NB4 (cell line): ENCODE measurements around the gene PGR.

Experiments used
- MYC ChIP-seq: IDR thresholded peaks from 2 replicates; pipeline ENCODE4 v1.6.1; 2011; ENCODE audit warnings: low read depth, low read length
- POLR2A ChIP-seq: IDR thresholded peaks from 2 replicates; pipeline ENCODE4 v1.6.1; 2011; ENCODE audit warnings: mild to moderate bottlenecking; ENCODE audit not compliant: insufficient read length; ENCODE audit errors: extremely low read depth
- TF ChIP-seq, protein P1 (sequence below): IDR thresholded peaks from one replicate; pipeline ENCODE4 v1.5.1; 2012; ENCODE audit warnings: low read depth, low read length

DNA sequence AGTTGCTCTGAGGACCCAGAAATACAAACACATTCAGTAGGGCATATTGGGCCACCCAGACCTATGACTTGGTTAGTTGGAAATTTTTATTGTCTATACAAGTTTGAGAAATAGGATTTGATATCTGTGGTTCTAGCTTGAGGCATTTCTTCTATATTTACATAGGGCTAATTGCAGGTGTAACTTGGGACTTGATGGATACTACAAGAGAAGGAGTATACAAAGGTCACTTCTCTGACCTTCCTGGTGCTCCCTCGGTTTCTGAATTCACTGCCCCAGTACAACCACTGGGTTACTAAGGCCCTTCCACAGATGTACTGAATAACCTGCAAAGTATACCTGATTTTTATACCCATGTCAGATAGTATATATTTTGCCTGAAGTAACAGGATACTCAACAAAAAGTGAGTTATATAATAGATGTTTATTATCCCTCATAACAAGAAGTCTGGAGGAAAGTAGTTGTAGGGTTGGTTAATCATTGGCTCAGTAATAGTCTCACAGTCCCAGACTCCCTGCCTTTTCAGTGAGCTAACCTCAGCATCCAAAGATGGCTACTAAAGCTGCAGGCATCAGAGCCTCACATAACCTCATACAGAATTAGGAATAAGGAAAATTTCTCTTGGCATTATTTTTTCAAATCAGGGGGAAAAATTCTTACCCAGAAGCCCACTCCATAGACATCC, 8.8 kb upstream of the PGR start:
- TF ChIP-seq, protein P1, sequence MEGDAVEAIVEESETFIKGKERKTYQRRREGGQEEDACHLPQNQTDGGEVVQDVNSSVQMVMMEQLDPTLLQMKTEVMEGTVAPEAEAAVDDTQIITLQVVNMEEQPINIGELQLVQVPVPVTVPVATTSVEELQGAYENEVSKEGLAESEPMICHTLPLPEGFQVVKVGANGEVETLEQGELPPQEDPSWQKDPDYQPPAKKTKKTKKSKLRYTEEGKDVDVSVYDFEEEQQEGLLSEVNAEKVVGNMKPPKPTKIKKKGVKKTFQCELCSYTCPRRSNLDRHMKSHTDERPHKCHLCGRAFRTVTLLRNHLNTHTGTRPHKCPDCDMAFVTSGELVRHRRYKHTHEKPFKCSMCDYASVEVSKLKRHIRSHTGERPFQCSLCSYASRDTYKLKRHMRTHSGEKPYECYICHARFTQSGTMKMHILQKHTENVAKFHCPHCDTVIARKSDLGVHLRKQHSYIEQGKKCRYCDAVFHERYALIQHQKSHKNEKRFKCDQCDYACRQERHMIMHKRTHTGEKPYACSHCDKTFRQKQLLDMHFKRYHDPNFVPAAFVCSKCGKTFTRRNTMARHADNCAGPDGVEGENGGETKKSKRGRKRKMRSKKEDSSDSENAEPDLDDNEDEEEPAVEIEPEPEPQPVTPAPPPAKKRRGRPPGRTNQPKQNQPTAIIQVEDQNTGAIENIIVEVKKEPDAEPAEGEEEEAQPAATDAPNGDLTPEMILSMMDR, result no peak
- TF ChIP-seq POLR2A, result no peak
- TF ChIP-seq MYC, result no peak
